Right renal pelvis (tissue), 4 donors: Measurements from ENCODE around the gene RAB5IF. TPM values are rescaled to one million over a fixed set of nuclear protein-coding genes. Genes with fewer than 3 reads are reported as not detected.
A peak's percentile ranks its signal among the peaks of the same experiment; 100 is the strongest.
"Not testable (repeated sequence)": the region's sequence is repeated elsewhere in the genome, so short reads cannot be mapped to it uniquely, and the experiment has no call there.

Experiments used
- DNase-seq, 4 donors: peaks; one replicate each; pipeline ENCODE4 v3.0.0-alpha.2; 2013; ENCODE audit warnings: low read depth in 4 of 4, low spot score in 3 of 4, missing footprints in 1 of 4
- polyA plus RNA-seq, 4 donors: library from polyadenylated mRNA; unstranded; fragments of 120-200 nt; gene quantifications; one replicate each; pipeline ENCODE4 v1.2.1, GENCODE V29; 2013; ENCODE audit not compliant: insufficient read length in 4 of 4

The RAB5IF gene
- polyA plus RNA-seq, result 10 to 100 TPM; 58.2 to 71.8 (median 65.0) TPM

GRCh38 chr20:36605399-36606157, at the start of gene RAB5IF:
Gene RAB5IF, plus strand, starts transcription at chr20:36605779. Its CDS starts 173 bp downstream, at chr20:36605952.
- DNase-seq, result peak; percentile 99 to 100 (median 100)

GRCh38 chr20:36562724-36563123, 42.9 kb upstream of the RAB5IF start:
- DNase-seq, result no peak

- no peak for DNase-seq
These were observed 42.2 kb upstream of the RAB5IF start for GRCh38 chr20:36563374-36563773.

- DNase-seq, result not testable (repeated sequence)
These were observed 41.4 kb upstream of the RAB5IF start for GRCh38 chr20:36564078-36564725.

- not testable (repeated sequence) for DNase-seq
These were observed 40.9 kb upstream of the RAB5IF start for GRCh38 chr20:36564726-36565121.

GRCh38 chr20:36565520-36565919, 40.1 kb upstream of the RAB5IF start:
- DNase-seq, result no peak

- no peak for DNase-seq
These were observed 35.6 kb upstream of the RAB5IF start for GRCh38 chr20:36569847-36570429.

GRCh38 chr20:36571564-36572504, 33.7 kb upstream of the RAB5IF start:
- DNase-seq, result peak in 3 of 4 donors; percentile 42 to 55 (median 52)

- DNase-seq, result peak in 1 of 4 donors; percentile 20
These were observed 32.9 kb upstream of the RAB5IF start for GRCh38 chr20:36572701-36573102.

- peak; percentile 79 to 90 (median 89) for DNase-seq
These were observed 32.3 kb upstream of the RAB5IF start, which contains the start of gene TGIF2 for GRCh38 chr20:36573103-36573797. Gene TGIF2, plus strand, starts transcription at chr20:36573597. Its CDS starts 5,178 bp downstream, at chr20:36578775.

GRCh38 chr20:36573798-36574365, 31.7 kb upstream of the RAB5IF start:
- DNase-seq, result peak in 1 of 4 donors; percentile 44

- peak in 2 of 4 donors; percentile 60 to 68 for DNase-seq
These were observed 31.0 kb upstream of the RAB5IF start for GRCh38 chr20:36574366-36575135.

GRCh38 chr20:36576081-36576445, 29.5 kb upstream of the RAB5IF start:
- DNase-seq, result no peak

- no peak for DNase-seq
These were observed 27.1 kb upstream of the RAB5IF start for GRCh38 chr20:36578356-36579041.

- no peak for DNase-seq
These were observed 25.5 kb upstream of the RAB5IF start for GRCh38 chr20:36579996-36580545.

- DNase-seq, result no peak
These were observed 23.3 kb upstream of the RAB5IF start for GRCh38 chr20:36582322-36582721.

GRCh38 chr20:36582821-36583220, 22.8 kb upstream of the RAB5IF start:
- DNase-seq, result no peak

GRCh38 chr20:36584018-36584481, 21.5 kb upstream of the RAB5IF start:
- DNase-seq, result no peak
